BJ (cell line): Measurements from ENCODE around the gene KRTAP4-3. TPM values are rescaled to one million over a fixed set of nuclear protein-coding genes. Genes with fewer than 3 reads are reported as not detected.
"Not testable (repeated sequence)": the region's sequence is repeated elsewhere in the genome, so short reads cannot be mapped to it uniquely, and the experiment has no call there.

Experiments
- CTCF ChIA-PET: fragments of 350-600 bp; formaldehyde crosslinking; extraction: SDS; loops from one replicate; lab custom pipeline; 2021; ENCODE audit warnings: antibody characterized with exemption, inconsistent platforms; lab: Yijun Ruan, JAX
- POLR2A ChIA-PET: fragments of 300-600 bp; sonication (Branson Sonifier 250); formaldehyde crosslinking; extraction: SDS; loops from one replicate; lab custom pipeline; 2021; ENCODE audit warnings: antibody characterized with exemption; lab: Charles Lee
- DNase-seq: peaks from one replicate; pipeline ENCODE4 v3.0.0-alpha.2; 2011; ENCODE audit warnings: low read depth
- H3K27me3 ChIP-seq: 2 replicates; pipeline ENCODE4 v1.6.0; 2011; ENCODE audit warnings: low read length; ENCODE audit not compliant: control insufficient read depth, insufficient read depth
- H3K36me3 ChIP-seq: 2 replicates; pipeline ENCODE4 v1.5.1; 2011; ENCODE audit warnings: low read length; ENCODE audit not compliant: control insufficient read depth, insufficient read depth
- H3K4me3 ChIP-seq: 2 replicates; pipeline ENCODE4 v1.5.1; 2011; ENCODE audit warnings: low read depth, mild to moderate bottlenecking, control low read depth, low read length
- CTCF ChIP-seq: IDR thresholded peaks from 2 replicates; pipeline ENCODE4 v1.5.1; 2011; ENCODE audit warnings: low read depth, mild to moderate bottlenecking, control low read depth, inconsistent platforms, low read length, moderate library complexity; ENCODE audit not compliant: insufficient read depth
- polyA plus RNA-seq: library from polyadenylated mRNA; depleted of rRNA; stranded (reverse); fragments of >200 nt; gene quantifications from 2 replicates; pipeline ENCODE4 v1.2.3, GENCODE V29; 2011

Gene KRTAP4-3
- polyA plus RNA-seq, 1 experiment: not detected

- ChIA-PET POLR2A (no interaction called here), CTCF (no interaction called here)
- H3K36me3 ChIP-seq: no peaks in the 10 kb centered on the region
- no peak overlapping the region for H3K4me3 ChIP-seq
- H3K27me3 ChIP-seq: no peaks in the 10 kb centered on the region
- no peak for DNase-seq
- TF ChIP-seq CTCF: no peak
Observed at GRCh38 chr17:41150026-41150425, 18.0 kb downstream of the KRTAP4-3 start.

GRCh38 chr17:41149652-41149985 lies 18.4 kb downstream of the KRTAP4-3 start, which contains the start of gene KRTAP4-5:
Gene KRTAP4-5 (minus strand): TSS chr17:41149825. CDS start chr17:41149767, 58 bp downstream.
- no peak for DNase-seq
- Histone ChIP-seq H3K4me3 (no peak within 1 kb of the TSS), H3K27me3 (no peaks in the 10 kb centered on the region), H3K36me3 (no peaks in the 10 kb centered on the region)
- CTCF ChIA-PET: no interaction called here
- POLR2A ChIA-PET: no interaction called here
- no peak for TF ChIP-seq CTCF

- H3K27me3 ChIP-seq, H3K36me3 ChIP-seq, POLR2A ChIA-PET, H3K4me3 ChIP-seq, CTCF ChIA-PET, DNase-seq: not testable (repeated sequence)
Observed at GRCh38 chr17:41148971-41149651, 18.9 kb downstream of the KRTAP4-3 start.

GRCh38 chr17:41147531-41148204 lies 20.4 kb downstream of the KRTAP4-3 start:
- DNase-seq: no peak
- ChIA-PET CTCF (no interaction called here), POLR2A (no interaction called here)
- Histone ChIP-seq H3K36me3 (no peaks in the 10 kb centered on the region), H3K4me3 (no peak overlapping the region), H3K27me3 (no peaks in the 10 kb centered on the region)
- no peak for TF ChIP-seq CTCF

- DNase-seq: no peak
- Histone ChIP-seq H3K27me3 (no peaks in the 10 kb centered on the region), H3K36me3 (no peaks in the 10 kb centered on the region), H3K4me3 (no peak overlapping the region)
- POLR2A ChIA-PET: no interaction called here
- no peak for TF ChIP-seq CTCF
- CTCF ChIA-PET: no interaction called here
Observed at GRCh38 chr17:41145261-41145660, 22.8 kb downstream of the KRTAP4-3 start.
